GF-D8 (cell line): Measurements from ENCODE around the gene ADAMTS14.
"Not testable (repeated sequence)": the region's sequence is repeated elsewhere in the genome, so short reads cannot be mapped to it uniquely, and the experiment has no call there.

Experiments used
- DNase-seq: peaks from one replicate; lab custom pipeline; 2025; lab: John Stamatoyannopoulos, UW

Gene ADAMTS14

DNA sequence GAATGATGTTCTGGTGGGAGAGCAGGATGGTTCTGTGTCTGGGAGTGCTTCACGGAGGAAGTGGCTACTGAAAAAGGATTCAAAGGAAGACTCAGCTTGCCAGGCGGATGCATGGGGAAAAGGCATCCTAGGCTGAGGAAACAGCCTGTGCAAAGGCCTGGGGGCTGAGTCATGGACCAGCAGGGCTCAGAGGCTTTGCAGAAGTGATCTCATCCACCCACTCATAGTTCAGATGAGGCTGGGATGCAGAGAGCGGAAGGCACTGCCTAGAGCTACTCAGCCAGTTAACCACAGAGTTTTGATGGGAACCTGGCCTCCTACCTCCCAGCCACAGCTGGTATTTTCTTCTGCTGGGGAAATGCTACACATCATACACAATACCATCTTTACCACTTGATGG lies 15.8 kb upstream of the ADAMTS14 start:
- DNase-seq: peak; percentile 33

DNA sequence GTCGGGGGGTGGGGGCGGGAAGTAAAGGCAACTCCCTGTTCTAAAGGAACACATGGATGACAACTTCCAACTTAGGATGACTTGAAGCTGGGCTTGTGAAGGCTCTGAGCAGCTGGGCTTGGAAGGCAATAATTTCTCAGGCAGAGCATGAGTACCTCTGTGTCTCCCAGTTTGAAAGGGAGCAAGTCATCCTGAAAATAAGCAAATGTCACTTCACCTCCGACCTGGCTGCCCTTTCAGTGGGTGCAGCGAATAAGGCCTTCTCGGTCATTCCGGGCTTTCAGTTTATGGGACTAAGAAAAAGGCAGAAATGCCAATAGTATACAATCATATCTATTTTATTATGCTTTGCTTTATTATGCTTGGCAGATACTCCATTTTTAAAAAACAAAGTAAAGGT lies 15.3 kb upstream of the ADAMTS14 start:
- DNase-seq: no peak

DNA sequence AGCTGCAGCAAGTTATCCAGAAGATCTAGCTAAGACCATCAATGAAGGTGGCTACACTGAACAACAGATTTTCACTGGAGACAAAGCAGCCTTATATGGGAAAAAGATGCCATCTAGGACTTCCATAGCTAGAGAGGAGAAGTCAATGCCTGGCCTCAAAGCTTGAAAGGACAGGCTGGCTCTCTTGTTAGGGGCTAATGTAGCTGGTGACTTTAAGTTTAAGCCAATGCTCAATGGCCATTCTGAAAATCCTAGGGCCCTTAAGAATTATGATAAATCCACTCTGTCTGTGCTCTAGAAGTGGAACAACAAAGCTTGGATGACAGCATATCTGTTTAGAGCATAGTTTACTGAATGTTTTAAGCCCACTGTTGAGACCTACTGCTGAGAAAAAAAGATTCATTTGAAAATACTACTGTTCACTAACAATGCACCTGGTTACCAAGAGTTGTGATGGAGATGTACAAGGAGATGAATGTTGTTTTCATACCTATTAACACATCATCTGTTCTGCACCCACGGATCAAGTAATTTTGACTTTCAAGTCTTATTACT lies 13.6 kb upstream of the ADAMTS14 start:
- no peak for DNase-seq

DNA sequence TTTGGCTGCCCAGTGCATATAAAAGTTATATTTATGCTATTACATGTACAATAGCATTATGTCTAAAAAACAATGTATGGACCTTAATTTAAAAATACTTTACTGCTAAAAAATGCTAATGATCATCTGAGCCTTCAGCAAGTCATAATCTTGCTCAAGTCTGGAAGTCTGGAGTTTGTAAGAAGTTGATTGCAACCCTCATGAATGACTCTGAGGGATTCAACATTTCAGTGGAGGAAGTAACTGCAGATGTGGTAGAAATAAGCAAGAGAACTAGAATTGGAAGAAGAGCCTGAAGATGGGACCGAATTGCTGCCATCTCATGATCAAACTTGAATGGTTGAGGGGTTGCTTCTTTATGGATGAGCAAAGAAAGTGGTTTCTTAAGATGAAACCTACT lies 13.0 kb upstream of the ADAMTS14 start:
- DNase-seq: peak; percentile 21

DNA sequence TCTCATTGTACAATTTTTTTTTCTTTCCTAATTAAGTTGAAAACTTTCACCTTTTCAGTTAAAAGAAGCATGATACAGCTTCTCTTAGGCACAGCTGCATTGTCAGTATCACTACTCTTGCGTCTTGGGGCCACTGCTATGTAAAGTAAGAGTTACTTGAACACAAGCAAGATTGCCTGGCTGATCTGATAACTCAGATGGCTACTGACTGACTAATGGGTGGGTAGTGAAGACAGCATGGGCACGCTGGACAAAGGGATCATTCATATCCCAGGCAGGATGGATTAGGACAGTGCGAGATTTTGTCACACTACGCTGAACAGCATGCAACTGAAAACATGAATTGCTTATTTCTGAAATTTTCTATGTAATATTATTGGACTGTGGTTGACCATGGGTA lies 11.6 kb upstream of the ADAMTS14 start:
- no peak for DNase-seq

DNA sequence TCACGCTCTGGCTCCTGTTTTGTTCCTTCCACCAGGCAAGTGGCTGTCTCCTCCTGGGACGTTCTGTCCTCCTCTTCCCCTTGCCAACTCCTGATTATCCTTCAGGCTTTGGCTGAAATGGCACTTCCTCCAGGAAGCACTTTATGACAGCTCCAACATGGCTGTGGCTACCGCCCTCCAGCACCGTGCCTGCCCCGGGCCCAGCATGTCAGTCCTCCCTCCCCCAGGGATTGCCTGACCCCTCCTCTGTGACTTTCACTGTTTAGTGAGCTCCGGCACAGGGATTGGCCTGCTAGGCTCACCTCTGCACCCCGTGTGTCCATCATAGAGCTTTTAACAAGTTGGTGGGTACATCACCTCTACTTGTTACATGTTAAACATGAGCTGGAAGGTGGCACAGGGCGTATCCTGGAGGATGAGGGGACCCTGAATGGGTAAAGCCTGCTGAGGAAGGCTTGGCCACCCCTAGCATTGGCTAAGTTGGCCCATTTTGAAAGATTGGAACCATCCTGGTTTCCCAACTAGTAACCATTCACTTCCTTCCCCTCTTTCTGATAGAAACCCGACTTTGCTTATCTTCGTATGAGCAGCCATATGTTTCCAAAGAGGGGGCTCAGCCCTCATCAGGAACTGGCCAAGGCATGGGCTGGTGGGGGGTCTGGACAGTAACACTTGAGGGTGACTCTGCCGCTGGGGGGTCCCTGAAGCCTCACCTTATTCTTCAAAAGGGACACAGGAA lies 10.5 kb upstream of the ADAMTS14 start:
- peak; percentile 46 for DNase-seq

DNA sequence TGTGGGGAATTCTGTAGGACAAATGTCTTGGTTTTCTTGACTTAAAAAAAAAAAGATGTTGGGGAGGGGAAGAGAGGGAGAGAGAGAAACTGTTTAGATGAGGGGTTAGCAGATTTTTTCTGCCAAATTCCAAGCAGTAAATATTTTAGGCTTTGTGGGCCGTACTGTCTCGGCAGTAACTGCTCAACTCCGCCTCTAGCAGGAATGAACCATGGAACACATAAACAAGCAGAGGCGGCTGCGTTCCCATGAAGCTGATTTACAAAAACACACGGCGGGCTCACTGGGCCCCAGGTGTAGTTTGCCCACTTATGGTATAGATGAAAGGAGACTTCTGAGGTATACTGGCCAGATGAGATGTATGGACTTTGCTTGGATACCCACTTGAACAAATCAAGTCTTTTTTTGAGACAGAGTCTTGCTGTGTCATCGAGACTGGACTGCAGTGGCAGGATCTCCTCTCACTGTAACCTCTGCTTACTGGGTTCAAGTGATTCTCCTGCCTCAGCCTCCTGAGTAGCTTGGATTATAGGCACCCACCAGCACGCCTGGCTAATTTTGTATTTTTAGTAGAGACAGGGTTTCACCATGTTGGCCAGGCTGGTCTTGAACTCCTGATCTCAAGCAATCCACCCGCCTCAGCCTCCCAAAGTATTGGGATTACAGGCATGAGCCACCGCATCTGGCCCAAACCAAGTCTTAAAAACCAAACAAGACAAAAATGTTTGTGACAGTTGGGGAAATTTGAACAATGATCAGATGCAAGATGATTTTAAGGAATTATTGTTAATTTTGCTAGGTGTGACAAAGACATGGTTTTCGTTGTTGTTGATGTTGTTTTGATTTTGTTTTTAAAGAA lies 9.7 kb upstream of the ADAMTS14 start:
- no peak for DNase-seq

DNA sequence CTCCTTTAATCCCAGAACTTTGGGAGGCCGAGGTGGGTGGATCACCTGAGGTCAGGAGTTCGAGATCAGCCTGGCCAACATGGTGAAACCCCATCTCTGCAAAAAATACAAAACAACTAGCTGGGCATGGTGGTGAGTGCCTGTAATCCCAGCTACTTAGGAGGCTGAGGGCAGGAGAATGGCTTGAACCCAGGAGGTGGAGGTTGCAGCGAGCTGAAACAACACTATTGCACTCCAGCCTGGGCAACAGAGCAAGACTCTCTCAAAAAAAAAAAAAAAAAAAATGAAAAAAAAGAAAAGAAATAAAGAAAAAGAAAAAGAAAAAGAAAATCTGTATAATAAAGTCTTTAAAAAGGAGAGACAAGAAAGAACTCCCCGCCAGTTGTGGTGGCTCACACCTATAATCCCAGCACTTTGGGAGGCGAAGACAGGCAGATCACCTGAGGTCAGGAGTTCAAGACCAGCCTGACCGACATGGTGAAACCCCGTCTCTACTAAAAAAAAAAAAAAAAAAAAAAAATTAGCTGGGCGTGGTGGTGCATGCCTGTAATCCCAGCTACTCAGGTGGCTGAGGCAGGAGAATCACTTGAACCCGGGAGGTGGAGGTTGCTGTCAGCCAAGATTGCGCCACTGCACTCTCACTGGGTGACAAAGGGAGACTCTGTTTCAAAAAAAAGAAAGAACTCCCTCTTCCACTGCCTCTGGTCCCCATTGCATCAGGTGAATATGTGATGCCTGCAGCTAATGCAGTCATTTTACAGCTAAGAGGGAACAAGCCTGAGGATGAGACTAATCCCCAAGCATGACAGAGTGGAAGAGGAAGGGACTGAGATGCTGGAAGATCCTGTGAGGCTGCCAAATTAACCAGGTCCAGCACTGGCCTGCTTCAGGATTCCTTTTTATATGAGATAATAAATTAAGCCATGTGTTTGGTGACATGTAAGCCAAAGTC lies 8.6 kb upstream of the ADAMTS14 start:
- not testable (repeated sequence) for DNase-seq

DNA sequence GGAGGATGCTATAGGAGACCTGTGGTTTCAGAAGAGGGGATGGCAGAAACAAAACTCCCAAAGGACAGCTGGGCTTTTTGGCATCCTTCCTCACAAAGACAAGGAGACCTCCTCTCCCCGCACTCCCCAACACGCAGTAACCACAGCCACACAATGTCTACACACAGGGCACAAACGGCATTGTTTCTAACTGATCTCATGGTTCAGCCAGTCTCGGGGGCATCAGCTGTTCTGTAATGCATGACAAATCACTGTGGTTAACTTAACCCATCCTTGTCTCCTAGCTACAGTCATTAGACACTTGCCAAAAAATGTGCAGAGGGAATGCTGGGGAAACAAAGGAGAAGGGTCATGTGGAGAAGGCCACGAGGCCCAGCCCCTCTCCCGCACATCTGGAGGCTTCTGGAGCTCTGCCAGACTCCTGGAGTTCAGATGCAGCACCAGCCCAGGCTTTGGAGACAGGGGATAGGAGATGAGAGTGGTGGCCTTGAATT lies 7.6 kb upstream of the ADAMTS14 start:
- no peak for DNase-seq

DNA sequence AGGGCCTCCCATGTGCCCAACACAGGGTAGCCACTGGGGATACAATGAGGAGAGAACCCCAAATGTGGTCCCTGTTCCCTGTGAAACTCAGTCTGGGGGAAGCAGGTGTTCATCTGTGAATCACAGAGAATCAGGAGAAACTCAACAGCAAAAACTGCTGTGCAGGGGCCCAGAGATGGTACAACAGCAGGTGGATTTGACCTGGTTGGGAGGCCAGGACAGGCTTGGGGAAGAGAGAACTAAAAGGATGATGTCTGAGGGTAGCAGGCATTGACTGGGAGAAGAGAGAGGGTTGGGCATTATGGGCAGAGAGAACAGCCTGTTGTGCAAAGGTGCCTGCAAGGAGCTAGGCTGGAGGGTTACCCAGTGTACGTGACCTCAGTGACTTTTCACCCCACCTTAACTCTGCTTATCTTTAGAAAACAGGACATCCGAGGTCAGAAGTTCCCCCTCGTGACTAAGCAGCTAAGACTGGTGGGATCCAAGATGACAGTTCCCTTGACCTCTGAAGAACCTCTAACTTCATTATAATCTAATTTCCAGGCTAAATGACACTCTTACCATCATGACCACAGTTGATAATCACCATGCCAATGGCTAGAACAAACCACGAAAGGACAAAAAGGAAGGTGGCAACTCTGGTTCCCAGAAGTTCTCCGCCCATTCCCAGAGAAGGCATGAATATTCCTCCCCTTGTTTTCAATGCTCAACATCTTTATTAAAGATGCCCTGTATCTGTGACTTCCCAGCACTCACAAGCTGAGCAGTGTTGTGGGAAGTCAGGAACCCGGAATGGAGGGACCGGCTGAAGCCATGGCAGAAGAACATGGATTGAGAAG lies 5.1 kb upstream of the ADAMTS14 start:
- DNase-seq: peak; percentile 100

DNA sequence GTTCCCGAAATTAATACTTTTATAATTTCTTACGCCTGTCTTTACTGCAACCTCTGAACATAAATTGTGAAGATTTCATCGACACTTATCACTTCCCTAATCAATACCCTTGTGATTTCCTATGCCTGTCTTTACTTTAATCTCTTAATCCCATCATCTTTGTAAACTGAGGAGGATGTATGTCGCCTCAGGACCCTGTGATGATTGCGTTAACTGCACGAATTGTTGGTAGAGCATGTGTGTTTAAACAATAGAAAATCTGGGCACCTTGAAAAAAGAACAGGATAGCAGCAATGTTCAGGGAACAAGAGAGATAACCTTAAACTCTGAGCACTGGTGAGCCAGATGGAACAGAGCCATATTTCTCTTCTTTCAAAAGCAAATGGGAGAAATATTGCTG lies 4.5 kb upstream of the ADAMTS14 start:
- not testable (repeated sequence) for DNase-seq

DNA sequence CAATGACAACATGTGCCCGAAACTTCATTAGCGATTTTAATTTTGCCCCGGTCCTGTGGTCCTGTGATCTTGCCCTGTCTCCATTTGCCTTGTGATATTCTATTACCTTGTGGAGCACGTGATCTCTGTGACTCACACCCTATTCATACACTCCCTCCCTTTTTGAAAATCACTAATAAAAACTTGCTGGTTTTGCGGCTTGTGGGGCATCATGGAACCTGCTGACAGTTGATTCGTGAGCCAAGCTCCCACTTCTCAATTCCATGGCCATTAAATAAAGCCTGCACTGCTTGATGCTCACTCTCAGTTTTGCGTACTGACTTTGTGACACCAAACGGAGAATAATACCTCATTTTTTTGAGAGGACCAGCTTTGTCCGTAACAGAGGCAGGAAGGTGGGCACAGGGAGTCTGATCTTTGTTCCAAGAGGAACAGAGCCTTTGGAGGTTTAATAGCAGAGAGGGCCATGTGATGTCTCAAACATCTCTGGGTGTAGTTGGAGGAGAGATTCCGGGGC lies 3.8 kb upstream of the ADAMTS14 start:
- DNase-seq: no peak

DNA sequence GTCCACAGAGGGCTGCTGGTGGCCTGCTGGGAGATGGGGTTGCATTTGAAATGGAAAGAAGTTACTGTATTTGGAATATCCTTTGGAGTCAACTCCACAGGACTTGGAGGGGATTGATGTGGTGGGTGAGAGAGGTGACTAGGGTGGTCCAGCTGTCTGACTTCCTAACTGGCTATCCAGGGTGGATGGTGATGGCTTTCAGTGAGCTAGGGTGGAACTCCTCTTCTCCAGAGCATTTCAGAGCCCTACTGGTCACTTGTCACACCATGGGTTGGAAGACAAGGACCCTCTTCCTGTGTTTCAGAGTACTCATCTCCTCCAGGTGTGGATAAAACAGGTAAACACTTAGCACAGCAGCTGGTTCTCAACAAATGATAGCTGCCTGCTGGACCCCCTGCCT lies 3.3 kb upstream of the ADAMTS14 start:
- no peak for DNase-seq

DNA sequence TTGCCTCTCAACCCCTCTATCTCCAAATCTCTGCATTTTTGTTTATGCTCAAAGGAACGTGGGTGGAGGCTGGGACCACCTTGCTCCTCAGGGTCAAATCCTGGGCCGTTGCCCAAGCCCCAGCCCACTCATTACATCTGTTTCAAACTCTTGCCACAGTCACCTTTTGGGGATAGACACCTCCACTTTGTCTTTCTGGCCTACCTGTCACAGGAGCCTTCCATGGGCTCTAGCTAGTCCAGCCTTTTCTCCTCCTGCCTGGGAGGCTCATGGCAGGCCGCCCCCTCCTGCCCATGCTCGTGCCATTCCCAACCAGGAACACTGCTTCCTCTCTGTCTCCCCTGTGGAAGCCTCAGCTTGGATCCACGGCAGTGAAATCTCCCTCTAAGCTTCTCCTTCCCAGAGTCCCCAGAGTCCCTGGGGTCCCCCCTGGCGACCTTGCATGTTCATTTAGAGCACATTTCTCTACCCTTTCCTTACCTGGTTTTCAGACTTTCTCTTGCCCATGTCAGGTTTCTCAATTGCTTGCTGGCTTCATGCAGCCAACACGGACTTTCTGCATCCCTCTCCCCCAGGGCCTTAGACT lies 2.5 kb upstream of the ADAMTS14 start:
- no peak for DNase-seq

DNA sequence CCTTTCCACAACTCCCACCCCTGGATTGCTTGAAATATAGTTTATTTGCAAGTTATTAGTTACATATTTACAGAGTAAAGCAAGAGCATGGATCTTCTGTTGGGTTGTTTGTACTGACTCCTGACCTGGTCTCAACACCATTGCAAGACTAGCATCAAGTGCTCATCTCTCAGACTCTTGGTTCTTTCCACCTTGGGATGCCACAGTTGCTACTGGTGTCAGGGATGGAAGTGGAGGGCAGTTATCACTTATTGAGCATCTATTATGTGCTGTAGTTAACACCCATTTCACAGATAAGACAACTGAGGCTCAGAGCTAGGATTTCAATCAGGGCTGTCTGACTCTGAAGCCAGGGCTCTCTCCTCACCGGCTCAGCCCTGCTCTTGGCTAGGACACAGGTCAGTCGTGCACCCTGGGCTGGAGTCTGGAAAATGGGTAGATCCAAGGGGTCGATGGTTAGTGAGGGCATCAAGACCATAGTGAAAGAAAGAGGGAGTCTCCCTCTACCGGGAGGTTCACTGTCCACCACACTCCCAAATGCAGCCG lies 614 bp upstream of the ADAMTS14 start:
- DNase-seq: no peak

DNA sequence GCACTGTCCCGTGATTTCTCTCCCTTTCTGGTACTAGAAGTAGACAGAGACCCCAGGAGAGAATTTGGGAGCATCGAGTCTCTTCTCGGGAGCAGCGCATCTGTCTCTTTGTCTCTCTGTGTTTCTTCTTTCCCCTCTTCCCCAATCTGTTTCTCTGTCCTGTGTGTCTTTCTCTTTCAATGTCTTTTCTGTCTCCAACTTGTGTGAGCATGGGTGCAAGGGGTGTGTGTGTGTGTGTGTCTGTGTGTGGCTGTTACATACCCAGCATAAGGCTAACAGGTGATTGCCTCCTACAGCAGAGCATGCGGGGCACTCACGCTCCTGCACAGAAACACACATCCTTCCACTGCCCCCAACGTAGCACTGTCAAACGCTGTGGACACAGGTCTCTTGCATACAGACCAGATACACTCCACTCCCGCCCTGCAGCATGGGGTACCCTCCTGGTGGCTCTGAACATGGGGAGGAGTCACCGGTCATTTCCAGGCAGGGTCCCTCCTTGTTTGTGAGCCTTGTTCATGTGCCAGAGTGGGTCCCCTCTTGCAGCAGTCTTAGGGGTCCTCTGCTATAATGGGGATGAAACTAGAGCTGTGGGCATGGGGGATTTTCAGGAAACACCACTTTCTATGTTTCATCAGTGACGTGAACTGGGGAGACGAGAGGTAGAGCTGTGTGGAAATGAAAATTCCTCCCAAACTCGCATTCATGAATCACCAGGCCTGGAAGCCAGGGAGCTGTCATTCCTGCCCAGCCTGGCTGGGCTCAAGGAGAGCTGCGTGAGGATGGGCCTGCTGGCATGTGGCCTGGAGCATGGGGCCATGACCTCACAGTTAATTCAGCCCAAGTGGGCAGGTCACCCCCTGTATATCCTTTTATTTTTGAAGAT lies 980 bp downstream of the ADAMTS14 start:
- no peak for DNase-seq

DNA sequence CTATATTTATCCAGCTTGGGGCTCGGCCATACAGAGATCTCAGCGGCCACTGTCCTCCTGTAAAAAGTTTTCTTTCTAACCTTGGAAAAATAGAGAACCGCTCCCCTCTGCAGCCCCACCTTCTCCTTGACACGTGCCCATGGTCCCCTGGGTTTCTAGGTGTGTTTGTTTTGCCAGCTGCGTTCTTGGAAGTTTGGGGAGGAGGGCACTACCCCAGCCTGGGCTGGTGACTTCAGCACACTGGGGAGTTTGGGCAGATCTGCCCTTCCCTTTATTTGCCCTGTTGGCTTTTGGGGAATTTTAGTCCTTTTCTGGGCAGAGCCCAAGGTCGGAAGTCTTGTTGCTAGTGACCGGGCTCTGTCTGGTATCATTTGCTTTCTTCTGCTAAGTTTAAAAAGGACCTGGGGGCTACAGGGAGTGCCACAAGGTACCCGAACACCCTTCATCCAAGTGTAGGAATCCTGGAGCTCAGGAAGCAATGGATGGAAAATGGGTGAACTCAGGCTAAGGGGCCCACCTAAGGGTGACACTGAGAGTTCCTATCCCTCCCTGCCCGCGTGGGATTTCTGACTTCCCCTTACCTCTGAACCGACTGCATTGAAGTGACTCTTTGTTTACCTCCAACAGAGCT lies 1.7 kb downstream of the ADAMTS14 start:
- DNase-seq: no peak
